ENCODE results near the gene CCDC15. TPM values are rescaled to one million over a fixed set of nuclear protein-coding genes. Genes with fewer than 3 reads are reported as not detected.

CCDC15 gene
- total RNA-seq, 4 donors from 2014 or later, result under 0.01 to 3.5 (median 1.7) TPM

DNA sequence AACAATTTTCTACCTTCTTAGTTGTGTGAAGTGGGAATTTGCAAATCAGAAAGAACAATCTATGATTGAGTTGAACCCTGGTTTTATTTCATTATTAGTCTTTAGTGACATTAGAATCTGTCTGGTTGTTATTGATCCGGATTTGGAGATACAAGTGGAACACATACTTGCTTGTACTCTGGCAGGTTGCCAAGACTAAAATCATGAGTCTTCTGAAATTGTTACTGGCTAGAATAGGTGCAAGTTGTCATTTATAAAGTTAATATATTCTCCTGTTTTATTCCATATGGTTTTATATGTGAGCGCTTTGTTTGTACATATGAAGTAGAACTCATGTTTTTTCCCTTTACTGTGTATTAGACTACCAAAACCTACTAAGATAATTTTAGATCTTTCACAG lies 23.0 kb downstream of the CCDC15 start:
- no peaks in the 10 kb centered on the region for H3K4me1 ChIP-seq
- DNase-seq, result no peak
- no peaks in the 10 kb centered on the region for H3K36me3 ChIP-seq
- TF ChIP-seq POLR2A (IDR thresholded peaks at IDR 0.05), result no peak
- TF ChIP-seq, protein P1, sequence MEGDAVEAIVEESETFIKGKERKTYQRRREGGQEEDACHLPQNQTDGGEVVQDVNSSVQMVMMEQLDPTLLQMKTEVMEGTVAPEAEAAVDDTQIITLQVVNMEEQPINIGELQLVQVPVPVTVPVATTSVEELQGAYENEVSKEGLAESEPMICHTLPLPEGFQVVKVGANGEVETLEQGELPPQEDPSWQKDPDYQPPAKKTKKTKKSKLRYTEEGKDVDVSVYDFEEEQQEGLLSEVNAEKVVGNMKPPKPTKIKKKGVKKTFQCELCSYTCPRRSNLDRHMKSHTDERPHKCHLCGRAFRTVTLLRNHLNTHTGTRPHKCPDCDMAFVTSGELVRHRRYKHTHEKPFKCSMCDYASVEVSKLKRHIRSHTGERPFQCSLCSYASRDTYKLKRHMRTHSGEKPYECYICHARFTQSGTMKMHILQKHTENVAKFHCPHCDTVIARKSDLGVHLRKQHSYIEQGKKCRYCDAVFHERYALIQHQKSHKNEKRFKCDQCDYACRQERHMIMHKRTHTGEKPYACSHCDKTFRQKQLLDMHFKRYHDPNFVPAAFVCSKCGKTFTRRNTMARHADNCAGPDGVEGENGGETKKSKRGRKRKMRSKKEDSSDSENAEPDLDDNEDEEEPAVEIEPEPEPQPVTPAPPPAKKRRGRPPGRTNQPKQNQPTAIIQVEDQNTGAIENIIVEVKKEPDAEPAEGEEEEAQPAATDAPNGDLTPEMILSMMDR (IDR thresholded peaks at IDR 0.05), result no peak
- peaks cover 0 to 3% of the 10 kb centered on the region in 2 donors for H3K9me3 ChIP-seq
- intact Hi-C loops (cut with DNase I; ENCODE audit: low total_unique reads), result no loop called here
- no peak overlapping the region for H3K4me3 ChIP-seq
- H3K27ac ChIP-seq, result no peak overlapping the region
- H3K27me3 ChIP-seq, result no peaks in the 10 kb centered on the region

DNA sequence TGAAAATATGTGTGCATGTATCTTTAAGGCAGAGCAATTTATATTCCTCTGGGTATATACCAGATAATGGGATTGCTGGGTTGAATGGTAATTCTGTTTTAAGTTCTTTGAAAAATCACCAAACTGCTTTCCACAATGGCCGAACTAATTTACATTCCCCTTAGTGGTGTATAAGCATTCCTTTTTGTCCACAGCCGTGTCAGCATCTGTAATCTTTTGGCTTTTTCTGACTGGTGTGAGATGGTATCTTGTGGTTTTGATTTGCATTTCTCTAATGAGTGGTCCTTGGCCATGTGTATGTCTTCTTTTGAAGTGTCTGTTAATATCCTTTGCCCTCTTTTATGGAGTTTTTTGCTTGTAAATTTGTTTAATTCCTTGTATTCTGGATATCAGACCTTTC lies 24.3 kb downstream of the CCDC15 start:
- Histone ChIP-seq H3K36me3 (no peaks in the 10 kb centered on the region), H3K9me3 (peaks cover 0 to 3% of the 10 kb centered on the region in 2 donors), H3K4me1 (no peaks in the 10 kb centered on the region), H3K4me3 (no peak overlapping the region), H3K27ac (no peak overlapping the region), H3K27me3 (no peaks in the 10 kb centered on the region)
- intact Hi-C loops (cut with DNase I; ENCODE audit: low total_unique reads), result no loop called here
- TF ChIP-seq, protein P1 (IDR thresholded peaks at IDR 0.05), result no peak
- TF ChIP-seq POLR2A (IDR thresholded peaks at IDR 0.05), result no peak
- no peak for DNase-seq

DNA sequence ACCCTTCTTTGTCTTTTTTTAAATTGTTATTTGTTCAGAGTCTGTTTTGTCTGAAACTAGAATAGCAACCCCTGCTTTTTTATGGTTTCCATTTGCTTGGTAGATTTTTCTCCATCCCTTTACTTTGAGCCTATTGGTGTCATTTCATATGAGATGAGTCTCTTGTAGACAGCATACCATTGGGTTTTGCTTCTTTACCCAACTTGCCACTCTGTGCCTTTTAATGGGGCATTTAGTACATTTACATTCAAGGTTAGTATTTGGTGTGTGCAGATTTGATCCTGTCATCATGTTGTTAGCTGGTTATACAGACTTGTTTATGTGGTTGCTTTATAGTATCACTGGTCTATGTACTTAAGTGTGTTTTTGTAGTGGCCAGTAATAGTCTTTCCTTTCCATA lies 28.0 kb downstream of the CCDC15 start:
- Histone ChIP-seq H3K27ac (no peak overlapping the region), H3K4me3 (no peak overlapping the region), H3K36me3 (no peaks in the 10 kb centered on the region), H3K9me3 (peaks cover 0 to 3% of the 10 kb centered on the region in 2 donors), H3K4me1 (no peaks in the 10 kb centered on the region), H3K27me3 (no peaks in the 10 kb centered on the region)
- intact Hi-C loops (cut with DNase I; ENCODE audit: low total_unique reads), result no loop called here
- no peak for TF ChIP-seq POLR2A (IDR thresholded peaks at IDR 0.05)
- TF ChIP-seq, protein P1 (IDR thresholded peaks at IDR 0.05), result no peak
- DNase-seq, result no peak

DNA sequence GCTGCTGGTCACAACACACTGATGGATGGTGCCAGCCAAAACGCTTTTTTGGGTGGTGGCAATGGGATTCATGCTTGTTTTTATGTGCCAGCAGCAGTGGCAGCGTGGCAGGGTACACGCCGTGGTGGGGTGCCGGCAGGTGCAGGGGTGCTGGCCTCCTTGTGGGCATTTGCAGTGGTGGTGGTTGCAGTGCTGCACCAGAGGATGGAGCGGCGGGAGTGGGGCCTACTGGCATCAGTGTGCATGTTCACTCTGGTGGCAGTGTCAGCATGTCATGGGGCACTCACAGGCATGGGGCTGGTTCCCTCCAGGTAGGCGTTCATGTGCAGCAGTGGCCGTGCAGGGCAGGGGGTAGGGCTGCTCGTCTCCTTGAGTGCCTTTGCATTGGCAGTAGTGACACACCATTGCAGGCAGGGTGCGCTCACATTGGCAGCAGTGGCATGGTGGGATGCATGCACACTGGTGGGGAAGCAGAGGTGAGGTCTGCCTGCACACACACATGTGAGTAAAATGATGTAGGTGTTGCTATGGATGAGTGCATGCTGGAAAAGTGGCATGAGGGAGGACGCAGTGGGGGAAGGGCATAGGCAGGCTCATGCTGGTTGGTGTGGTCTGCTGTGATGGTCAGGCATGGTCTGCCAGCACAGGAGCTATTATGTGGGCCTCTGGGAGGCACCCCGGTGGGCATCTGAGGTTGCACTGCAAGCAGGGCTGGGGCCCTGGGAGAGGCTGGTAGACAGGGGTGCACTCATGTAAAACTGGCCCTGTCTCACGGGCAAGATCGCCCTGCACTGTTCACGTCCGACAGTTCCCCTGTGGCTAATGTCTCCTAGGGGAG lies 29.9 kb downstream of the CCDC15 start:
- intact Hi-C loops (cut with DNase I; ENCODE audit: low total_unique reads), result no loop called here
- DNase-seq, result no peak

DNA sequence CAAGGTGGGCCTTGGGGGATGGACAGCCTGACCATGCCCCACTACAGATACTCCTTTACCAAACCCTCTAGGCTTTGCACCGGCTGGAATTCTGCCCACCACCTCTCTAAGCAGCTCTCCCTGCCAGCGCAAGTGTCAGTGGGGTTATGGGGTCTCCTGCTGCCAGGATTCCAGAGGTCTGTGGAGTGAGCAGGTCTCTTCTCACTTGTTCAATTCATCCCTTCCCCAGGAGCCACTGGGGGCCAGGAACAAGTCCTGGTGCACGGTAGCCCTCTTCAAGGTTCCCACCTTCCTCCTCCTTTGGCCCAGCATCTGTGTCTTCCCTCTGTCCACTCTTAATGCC lies 30.5 kb downstream of the CCDC15 start:
- Histone ChIP-seq H3K36me3 (no peaks in the 10 kb centered on the region), H3K27ac (no peak overlapping the region), H3K4me3 (no peak overlapping the region), H3K9me3 (peaks cover 0 to 2% of the 10 kb centered on the region in 2 donors), H3K4me1 (no peaks in the 10 kb centered on the region), H3K27me3 (no peaks in the 10 kb centered on the region)
- no peak for TF ChIP-seq POLR2A (IDR thresholded peaks at IDR 0.05)
- TF ChIP-seq, protein P1 (IDR thresholded peaks at IDR 0.05), result no peak
- intact Hi-C loops (cut with DNase I; ENCODE audit: low total_unique reads), result no loop called here
- DNase-seq, result no peak

More for the DNA sequence above, 29.9 kb downstream of the CCDC15 start:
- Histone ChIP-seq H3K4me1 (no peaks in the 10 kb centered on the region), H3K4me3 (no peak overlapping the region), H3K36me3 (no peaks in the 10 kb centered on the region), H3K27me3 (no peaks in the 10 kb centered on the region), H3K9me3 (peaks cover 0 to 3% of the 10 kb centered on the region in 2 donors), H3K27ac (no peak overlapping the region)
- TF ChIP-seq POLR2A (IDR thresholded peaks at IDR 0.05), result no peak
- TF ChIP-seq, protein P1 (IDR thresholded peaks at IDR 0.05), result no peak
